Ureter (tissue), 1 donor: Measurements from ENCODE around the gene LRMDA. TPM values are rescaled to one million over a fixed set of nuclear protein-coding genes. Genes with fewer than 3 reads are reported as not detected.
"Not testable (repeated sequence)": the region's sequence is repeated elsewhere in the genome, so short reads cannot be mapped to it uniquely, and the experiment has no call there.

Source experiments
- DNase-seq: peaks from one replicate; pipeline ENCODE4 v3.0.0-alpha.2; 2020; ENCODE audit warnings: low spot score
- total RNA-seq: library from RNA; stranded (reverse); gene quantifications from one replicate; pipeline ENCODE4 v1.2.4, GENCODE V29; 2023
- donor health status: DM: yes; HTN: yes; CAD: no.

Gene LRMDA
- total RNA-seq, 1 donor from 2014 or later: 23.1 TPM

GRCh38 chr10:76552091-76552873, 1120.9 kb downstream of the LRMDA start:
- no peak for DNase-seq

- no peak for DNase-seq
Observed at GRCh38 chr10:76553263-76554032, 1122.0 kb downstream of the LRMDA start.

- no peak for DNase-seq
Observed at GRCh38 chr10:76554033-76554408, 1122.6 kb downstream of the LRMDA start.

- DNase-seq: no peak
Observed at GRCh38 chr10:76554478-76554877, 1123.1 kb downstream of the LRMDA start.

- DNase-seq: no peak
Observed at GRCh38 chr10:76555067-76555670, 1123.7 kb downstream of the LRMDA start.

GRCh38 chr10:76557366-76557765, 1125.9 kb downstream of the LRMDA start:
- DNase-seq: no peak

- DNase-seq: peak; percentile 53
Observed at GRCh38 chr10:76558586-76558985, 1127.2 kb downstream of the LRMDA start.

GRCh38 chr10:76558996-76559891, 1127.8 kb downstream of the LRMDA start:
- no peak for DNase-seq

- no peak for DNase-seq
Observed at GRCh38 chr10:76559892-76560220, 1128.4 kb downstream of the LRMDA start.

- no peak for DNase-seq
Observed at GRCh38 chr10:76560338-76560737, 1128.9 kb downstream of the LRMDA start.

- no peak for DNase-seq
Observed at GRCh38 chr10:76563286-76563685, 1131.9 kb downstream of the LRMDA start.

- DNase-seq: no peak
Observed at GRCh38 chr10:76572021-76572420, 1140.6 kb downstream of the LRMDA start.

GRCh38 chr10:76576276-76576962, 1145.0 kb downstream of the LRMDA start:
- no peak for DNase-seq

GRCh38 chr10:76577455-76577854, 1146.0 kb downstream of the LRMDA start:
- DNase-seq: no peak

- no peak for DNase-seq
Observed at GRCh38 chr10:76581506-76582256, 1150.3 kb downstream of the LRMDA start.

GRCh38 chr10:76582531-76582930, 1151.1 kb downstream of the LRMDA start:
- no peak for DNase-seq

GRCh38 chr10:76583711-76584161, 1152.3 kb downstream of the LRMDA start:
- DNase-seq: no peak

- not testable (repeated sequence) for DNase-seq
Observed at GRCh38 chr10:76584466-76584865, 1153.0 kb downstream of the LRMDA start.
